WI38 (cell line): Measurements from ENCODE around the gene SLC11A1.
A peak's percentile ranks its signal among the peaks of the same experiment; 100 is the strongest.

Source experiments
- H3K4me3 ChIP-seq: 2 replicates; pipeline ENCODE4 v1.5.1; 2011; ENCODE audit warnings: low read depth, mild to moderate bottlenecking, control low read depth, low read length
- CTCF ChIP-seq: IDR thresholded peaks from 2 replicates; pipeline ENCODE4 v1.5.1; 2012; ENCODE audit warnings: low read depth, mild to moderate bottlenecking, control low read depth, low read length

SLC11A1 gene

GRCh38 chr2:218406209-218406948 is 24.3 kb downstream of the SLC11A1 start:
- peak overlapping the region; percentile 52 for H3K4me3 ChIP-seq
- peak; percentile 77 for TF ChIP-seq CTCF

- H3K4me3 ChIP-seq, result peak overlapping the region; percentile 52
- TF ChIP-seq CTCF, result no peak
Observed at GRCh38 chr2:218406949-218407618, 25.0 kb downstream of the SLC11A1 start.

- TF ChIP-seq CTCF, result no peak
- no peak overlapping the region for H3K4me3 ChIP-seq
Observed at GRCh38 chr2:218407717-218408116, 25.6 kb downstream of the SLC11A1 start.

GRCh38 chr2:218418321-218418716 is 36.2 kb downstream of the SLC11A1 start:
- TF ChIP-seq CTCF, result no peak
- no peak overlapping the region for H3K4me3 ChIP-seq

- H3K4me3 ChIP-seq, result no peak within 1 kb of the TSS
- TF ChIP-seq CTCF, result no peak
Observed at GRCh38 chr2:218418717-218419458, 36.8 kb downstream of the SLC11A1 start, which contains the start of gene VIL1. Gene VIL1 (plus strand): TSS chr2:218419123. CDS start chr2:218423779, 4,656 bp downstream.

GRCh38 chr2:218419630-218420216 is 37.6 kb downstream of the SLC11A1 start:
- no peak for TF ChIP-seq CTCF
- no peak overlapping the region for H3K4me3 ChIP-seq
